ENCODE results near the gene CAV3.
A peak's percentile ranks its signal among the peaks of the same experiment; 100 is the strongest.

The CAV3 gene

DNA sequence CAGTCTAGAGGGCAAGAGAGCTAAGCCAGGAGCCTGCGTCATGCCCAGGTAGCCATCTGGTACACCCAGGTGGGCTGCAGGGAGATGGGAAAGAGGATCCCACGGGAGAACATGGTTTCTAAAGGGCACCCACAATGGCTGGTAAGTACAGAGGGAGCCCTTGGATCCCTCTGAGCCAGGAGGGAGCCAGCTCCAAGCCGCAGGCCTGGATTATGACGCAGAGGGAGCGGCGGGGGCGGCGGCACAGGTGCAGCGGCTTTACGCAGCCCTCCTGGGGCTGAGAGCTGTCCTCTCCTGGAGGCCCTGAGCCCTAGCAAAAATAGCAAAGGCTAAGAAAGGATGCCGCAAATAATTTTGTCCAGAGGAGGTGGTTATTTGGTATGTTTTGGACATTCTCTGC is 2.8 kb downstream of the CAV3 start:
- no peak for DNase-seq

- no peak for DNase-seq
Observed at GRCh38 chr3:8737301-8737700, 3.7 kb downstream of the CAV3 start.

- DNase-seq: no peak
Observed at GRCh38 chr3:8737823-8738222, 4.2 kb downstream of the CAV3 start.

DNA sequence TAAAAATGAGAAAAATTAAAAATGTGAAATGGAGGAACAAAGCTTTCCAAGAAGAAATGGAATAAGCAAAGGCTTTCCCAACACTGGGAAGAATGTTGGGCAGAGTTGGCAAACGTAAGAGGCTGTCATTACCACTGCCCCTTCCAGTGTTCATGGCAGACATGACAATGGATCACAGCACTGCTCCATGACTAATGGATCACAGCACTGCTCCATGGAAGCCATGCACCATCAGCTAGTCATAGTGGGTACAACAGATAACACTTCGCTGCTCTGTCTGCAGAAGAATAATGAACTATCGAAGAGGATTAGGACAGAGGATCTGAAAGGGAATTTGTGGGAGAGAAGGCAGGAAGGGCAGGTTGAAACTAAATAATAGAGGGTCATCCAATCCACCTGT is 5.0 kb downstream of the CAV3 start:
- DNase-seq: no peak

DNA sequence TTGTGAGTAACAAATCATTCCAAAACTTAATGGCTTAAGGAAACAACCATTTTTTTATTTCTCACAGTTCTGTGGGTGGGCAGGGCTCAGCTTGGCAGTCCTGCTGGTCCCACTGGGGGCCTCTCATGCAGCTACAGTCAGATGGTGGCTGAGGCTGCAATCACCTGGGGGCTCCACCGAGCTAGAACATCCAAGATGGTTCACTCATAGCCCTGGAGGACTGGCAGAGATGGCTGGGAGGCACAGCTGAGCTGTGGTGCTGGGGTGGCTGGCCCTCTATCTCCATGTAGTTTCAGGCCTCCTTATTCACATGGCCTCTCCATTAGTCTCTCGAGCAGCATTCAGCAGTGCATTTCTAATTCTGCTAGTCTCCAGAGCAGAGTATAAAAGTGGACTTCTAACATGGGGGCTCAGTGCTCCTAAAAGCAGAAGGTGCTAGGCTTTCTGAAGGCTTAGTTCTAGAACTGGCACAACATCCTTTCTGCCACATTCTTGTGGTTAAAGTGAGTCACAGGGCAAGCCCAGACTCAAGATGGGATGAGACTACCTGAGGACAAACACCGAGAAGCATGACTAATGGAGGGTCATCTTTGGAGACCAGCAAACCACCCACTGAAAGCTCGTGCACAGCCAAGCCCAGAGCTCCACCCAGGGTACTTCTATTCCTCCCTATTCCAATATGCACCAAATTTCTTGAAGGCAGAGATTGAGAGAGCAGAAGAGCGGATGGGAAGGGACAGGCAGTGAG is 6.3 kb downstream of the CAV3 start:
- peak; percentile 88 for DNase-seq

GRCh38 chr3:8741581-8742261 is 8.1 kb downstream of the CAV3 start:
- DNase-seq: peak; percentile 81

GRCh38 chr3:8743021-8743601 is 9.5 kb downstream of the CAV3 start:
- no peak for DNase-seq

DNA sequence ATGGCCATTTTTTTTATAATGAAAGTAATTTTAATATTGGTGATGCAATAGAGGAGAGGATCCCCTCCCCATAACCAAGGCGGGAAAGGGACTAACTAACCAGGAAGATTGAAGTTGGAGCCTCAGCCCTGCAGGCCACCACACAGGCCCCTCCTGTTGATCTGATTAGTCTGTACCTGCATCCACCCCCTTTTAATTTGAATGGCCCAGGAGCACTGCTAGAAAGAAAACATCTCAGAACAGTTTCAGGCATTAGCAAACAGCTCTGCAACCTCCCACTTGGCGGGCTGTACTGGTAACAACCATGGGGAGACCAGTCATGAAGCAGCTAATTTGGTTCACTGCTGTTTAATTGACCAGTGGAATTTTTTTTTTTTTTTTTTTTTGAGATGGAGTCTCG is 10.3 kb downstream of the CAV3 start:
- no peak for DNase-seq

- no peak for DNase-seq
Observed at GRCh38 chr3:8745619-8746370, 12.2 kb downstream of the CAV3 start.

DNA sequence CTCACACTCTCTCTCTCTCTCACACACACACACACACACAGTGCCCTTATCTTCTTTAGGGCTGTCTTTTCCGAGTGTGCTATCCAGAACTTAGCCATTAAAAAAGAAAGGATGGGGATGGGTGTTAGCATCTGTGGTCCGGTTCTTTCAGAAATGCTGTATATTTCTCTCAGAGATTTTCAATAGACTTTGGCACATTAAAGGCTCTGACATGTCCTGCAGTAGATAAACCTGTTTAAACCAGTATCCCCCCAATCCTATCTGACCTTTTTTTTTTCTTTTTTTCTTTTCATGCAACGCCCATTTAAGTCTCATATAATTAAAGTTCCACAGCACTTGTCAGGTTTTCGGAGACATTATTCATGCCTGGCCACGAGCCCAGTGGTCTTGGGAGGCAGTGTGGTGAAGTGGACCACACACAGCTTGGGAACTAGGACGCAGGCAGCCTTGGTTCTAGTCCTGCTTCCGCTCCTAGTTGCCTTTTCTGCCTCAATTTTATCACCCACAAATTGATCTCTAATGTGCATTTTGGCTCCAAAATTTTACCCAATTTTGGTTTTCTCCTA is 13.3 kb downstream of the CAV3 start:
- DNase-seq: no peak

DNA sequence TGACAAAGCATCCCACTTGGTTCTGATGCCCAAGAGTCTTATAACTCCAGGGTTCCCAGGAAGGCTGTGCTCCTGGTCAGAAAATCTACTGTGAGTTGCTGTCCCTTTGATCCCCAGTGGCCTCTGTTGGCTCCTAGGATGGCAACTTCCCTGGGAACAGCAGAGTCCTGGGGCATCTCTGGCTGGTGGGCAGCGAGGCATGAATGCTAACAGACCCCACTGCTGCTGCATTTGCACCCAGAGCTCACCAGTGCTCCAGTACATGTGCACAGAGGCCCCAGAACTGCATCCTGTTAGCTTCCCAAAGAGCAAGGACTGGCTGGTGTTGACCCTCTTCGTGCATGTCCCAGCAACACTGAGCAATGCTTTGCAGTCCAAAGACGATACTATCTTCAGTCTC is 15.7 kb downstream of the CAV3 start:
- DNase-seq: no peak

- no peak for DNase-seq
Observed at GRCh38 chr3:8752832-8753231, 19.2 kb downstream of the CAV3 start.

GRCh38 chr3:8755097-8755496 is 21.5 kb downstream of the CAV3 start:
- no peak for DNase-seq

- DNase-seq: no peak
Observed at GRCh38 chr3:8755564-8756237, 22.1 kb downstream of the CAV3 start.

GRCh38 chr3:8756671-8757070 is 23.1 kb downstream of the CAV3 start:
- DNase-seq: no peak

- no peak for DNase-seq
Observed at GRCh38 chr3:8757551-8758518, 24.2 kb downstream of the CAV3 start.

- no peak for DNase-seq
Observed at GRCh38 chr3:8759038-8759707, 25.6 kb downstream of the CAV3 start.

GRCh38 chr3:8760091-8760490 is 26.5 kb downstream of the CAV3 start:
- DNase-seq: no peak

DNA sequence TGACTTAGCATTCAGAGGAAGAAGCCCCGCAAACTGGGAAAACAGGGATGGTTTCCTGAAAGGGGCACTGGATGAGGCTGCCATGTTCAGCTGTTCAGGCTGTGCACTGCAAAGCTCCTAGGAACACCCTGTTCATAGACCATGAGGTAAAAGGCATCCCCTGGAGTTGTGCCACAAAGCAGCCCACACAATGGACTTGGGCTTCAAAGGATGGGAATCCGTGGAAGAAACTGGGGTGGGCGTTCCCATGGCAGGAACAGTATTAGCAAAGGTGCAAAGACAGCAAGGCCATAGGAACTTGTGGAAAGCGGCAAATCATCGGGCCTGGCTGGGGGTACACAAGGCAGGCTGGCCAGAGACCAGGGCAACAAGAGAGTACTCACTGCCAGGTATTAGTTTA is 26.9 kb downstream of the CAV3 start:
- no peak for DNase-seq

DNA sequence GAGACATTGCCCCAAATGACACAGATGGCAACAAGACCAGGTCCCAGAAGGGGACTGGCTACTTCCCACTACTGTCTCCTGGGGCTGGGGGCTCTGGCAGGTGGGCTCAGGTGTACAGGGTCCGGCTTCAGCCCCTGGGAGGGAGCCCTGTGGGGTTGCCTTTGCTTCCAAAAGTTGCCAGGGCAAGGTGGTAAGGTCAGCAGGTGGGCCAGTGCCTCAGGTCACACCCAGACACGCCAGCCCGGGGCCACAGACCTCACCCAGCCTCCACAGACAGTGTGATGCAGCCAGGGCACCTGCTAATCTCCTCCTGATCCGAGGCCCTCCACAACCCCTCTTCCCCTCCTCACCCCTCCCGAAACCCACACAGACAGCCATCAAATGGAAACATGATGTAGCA is 28.3 kb downstream of the CAV3 start:
- DNase-seq: no peak
